B cell (primary cell): ENCODE measurements around the gene SLC52A3. TPM values are rescaled to one million over a fixed set of nuclear protein-coding genes. Genes with fewer than 3 reads are reported as not detected.

Experiments
- ATAC-seq: fragments of 200-7000 bp; cut with Tn5 transposase; one replicate; pipeline ENCODE4 v1.10.0; 2021; ENCODE audit warnings: low read depth, mild to moderate bottlenecking, moderate number of reproducible peaks, moderate library complexity
- CTCF ChIA-PET: fragments of 350-600 bp; sonication (Branson Sonifier 250); formaldehyde crosslinking; loops from one replicate; lab custom pipeline; 2021; ENCODE audit warnings: antibody characterized with exemption, inconsistent platforms; lab: Charles Lee
- POLR2A ChIA-PET: fragments of 350-600 bp; sonication (Branson Sonifier 250); formaldehyde crosslinking; loops from one replicate; lab custom pipeline; 2021; ENCODE audit warnings: antibody characterized with exemption; lab: Charles Lee
- DNase-seq: peaks from one replicate; pipeline ENCODE4 v3.0.0; 2013
- H2AFZ ChIP-seq: 2 replicates; pipeline ENCODE4 v1.6.1; 2012; ENCODE audit warnings: mild to moderate bottlenecking, low read depth, low read length; ENCODE audit not compliant: insufficient read depth, poor library complexity, severe bottlenecking
- H3K27ac ChIP-seq, 2 donors: 1 replicate in 1 of 2; 2 replicates in 1 of 2; pipeline ENCODE4 v1.5.1; 2012 to 2013; ENCODE audit warnings: low read length in 2 of 2, mild to moderate bottlenecking in 2 of 2, moderate library complexity in 1 of 2
- H3K27me3 ChIP-seq, 4 experiments: fragments of 200-600 bp in 1 of 4; sonication (generic) in 1 of 4; replicated peaks in 1 of 4; 1 replicate in 2 of 4; 2 replicates in 2 of 4; pipeline versions ENCODE4 v1.6.1 to v1.7.0; 2013 to 2016; ENCODE audit warnings: low read length in 3 of 4, mild to moderate bottlenecking in 2 of 4, mixed read lengths in 1 of 4, moderate library complexity in 1 of 4; ENCODE audit not compliant: insufficient read depth in 4 of 4, control insufficient read depth in 3 of 4; ENCODE audit errors: control extremely low read depth in 1 of 4
- H3K36me3 ChIP-seq, 2 experiments: replicated peaks in 1 of 2; 1 replicate in 1 of 2; 2 replicates in 1 of 2; pipeline versions ENCODE4 v1.6.1 to v1.7.1; 2013; ENCODE audit warnings: low read length in 1 of 2; ENCODE audit not compliant: insufficient read depth in 2 of 2, control insufficient read depth in 1 of 2; ENCODE audit errors: control extremely low read depth in 1 of 2, extremely low read depth in 1 of 2
- H3K4me1 ChIP-seq, 2 donors: fragments of 200-600 bp in 1 of 2; sonication (generic) in 1 of 2; 1 replicate in 1 of 2; 2 replicates in 1 of 2; pipeline versions ENCODE4 v1.5.1 to v1.6.1; 2013 to 2017; ENCODE audit warnings: low read length in 2 of 2; ENCODE audit not compliant: control insufficient read depth in 2 of 2, insufficient read depth in 2 of 2
- H3K4me2 ChIP-seq: replicated peaks from 2 replicates; pipeline ENCODE3; 2012; ENCODE audit warnings: mild to moderate bottlenecking, low read depth, low read length; ENCODE audit not compliant: poor library complexity, severe bottlenecking
- H3K4me3 ChIP-seq, 5 experiments: fragments of 200-600 bp in 1 of 5; sonication (generic) in 1 of 5; 1 replicate in 3 of 5; 2 replicates in 2 of 5; pipeline versions ENCODE4 v1.5.1 to v1.7.0; 2011 to 2016; ENCODE audit warnings: low read length in 4 of 5, mild to moderate bottlenecking in 4 of 5, low read depth in 2 of 5, control low read depth in 1 of 5, moderate library complexity in 1 of 5; ENCODE audit not compliant: insufficient read depth in 1 of 5; ENCODE audit errors: control extremely low read depth in 1 of 5, extremely low read depth in 1 of 5
- H3K79me2 ChIP-seq: fragments of 200-600 bp; sonication (generic); one replicate; pipeline ENCODE4 v1.6.0; 2016; ENCODE audit warnings: low read length; ENCODE audit not compliant: control insufficient read depth, insufficient read depth
- H3K9ac ChIP-seq: fragments of 200-600 bp; sonication (generic); 2 replicates; pipeline ENCODE4 v1.6.1; 2017; ENCODE audit warnings: mild to moderate bottlenecking, low read length, moderate library complexity
- H3K9me3 ChIP-seq, 3 donors: one replicate each; pipeline versions ENCODE4 v1.6.1 to v1.7.1; 2013; ENCODE audit warnings: low read length in 2 of 3; ENCODE audit not compliant: control insufficient read depth in 2 of 3, insufficient read depth in 1 of 3; ENCODE audit errors: control extremely low read depth in 1 of 3
- H4K20me1 ChIP-seq: 2 replicates; pipeline ENCODE4 v1.6.0; 2012; ENCODE audit warnings: mild to moderate bottlenecking, low read length; ENCODE audit not compliant: insufficient read depth, control insufficient read depth, poor library complexity, severe bottlenecking
- H3K27ac Mint-ChIP-seq: one replicate; pipeline ENCODE4 v1.8.0; 2021; ENCODE audit warnings: mixed read lengths
- H3K27me3 Mint-ChIP-seq: one replicate; pipeline ENCODE4 v1.8.0; 2021; ENCODE audit warnings: mixed read lengths
- H3K4me1 Mint-ChIP-seq: one replicate; pipeline ENCODE4 v1.8.0; 2021; ENCODE audit warnings: mixed read lengths
- H3K4me3 Mint-ChIP-seq: one replicate; pipeline ENCODE4 v1.8.0; 2021; ENCODE audit warnings: mixed read lengths
- H3K9me3 Mint-ChIP-seq: one replicate; pipeline ENCODE4 v1.8.0; 2022; ENCODE audit warnings: mixed read lengths; ENCODE audit not compliant: insufficient read depth
- CTCF ChIP-seq: fragments of 200-600 bp; IDR thresholded peaks from one replicate; pipeline ENCODE4 v1.8.0; 2022; ENCODE audit warnings: antibody characterized with exemption, mild to moderate bottlenecking
- EZH2 ChIP-seq: IDR thresholded peaks from 2 replicates; pipeline ENCODE4 v1.6.1; 2012; ENCODE audit warnings: borderline replicate concordance, low read depth, mild to moderate bottlenecking, moderate library complexity, low read length; ENCODE audit not compliant: insufficient read depth, poor library complexity, severe bottlenecking
- whole genome bisulfite sequencing: methylation state at CpG from one replicate; pipeline ENCODE4 v1.1.5; 2013; ENCODE audit warnings: missing lambda C conversion rate; ENCODE audit not compliant: insufficient coverage; 5-methylcytosine and 5-hydroxymethylcytosine counted together
- intact Hi-C: fragments of 100-400 bp; cut with micrococcal nuclease; formaldehyde crosslinking; loops from one replicate; pipeline ENCODE4 v1.10.0; 2022
- polyA plus RNA-seq: library from polyadenylated mRNA; depleted of rRNA; stranded (reverse); fragments of >200 nt; gene quantifications from 2 replicates; pipeline ENCODE4 v1.2.3, GENCODE V29; 2012
- total RNA-seq, 2 donors: library from RNA; stranded (reverse); fragments of 120-200 nt in 1 of 2; gene quantifications; 1 replicate in 1 of 2; 2 replicates in 1 of 2; pipeline versions ENCODE4 v1.2.3 to v1.2.4, GENCODE V29; 2013 to 2022

Gene SLC52A3
- total and polyA plus RNA-seq, 2 donors (not counting 1 experiment from before 2014, with no cell fraction given): not detected

GRCh38 chr20:742156-742555, 26.1 kb downstream of the SLC52A3 start:
- ATAC-seq (no peak), DNase-seq (no peak)
- Histone ChIP-seq H3K9ac (no peak overlapping the region), H3K9me3 (peaks cover 1 to 18% (median 10%) of the 10 kb centered on the region in 3 donors), H3K4me1 (no peaks in the 10 kb centered on the region), H4K20me1 (no peaks in the 10 kb centered on the region), H3K27me3 (peaks cover 0 to 3% (median 0%) of the 10 kb centered on the region in 4 experiments), H3K36me3 (no peaks in the 10 kb centered on the region), H3K4me3 (no peak overlapping the region), H3K4me2 (no peak overlapping the region), H3K79me2 (no peaks in the 10 kb centered on the region), H3K27ac (no peak overlapping the region), H2AFZ (no peak overlapping the region)
- POLR2A ChIA-PET: no interaction called here
- intact Hi-C loops: no loop called here
- Mint-ChIP-seq H3K4me3 (no peak overlapping the region), H3K4me1 (no peaks in the 10 kb centered on the region), H3K27me3 (peaks cover 15% of the 10 kb centered on the region), H3K27ac (no peak overlapping the region), H3K9me3 (peaks cover 7% of the 10 kb centered on the region)
- CTCF ChIA-PET: interaction anchor here (1.1 kb wide), 1 partner anchor 179 kb away, joined by 3 read pairs; no protein-coding TSS in a partner anchor
- TF ChIP-seq EZH2: no peak
- no peak for TF ChIP-seq CTCF
- 82% methylated on average over 1 of the region's 2 CpGs for WGBS

- Mint-ChIP-seq H3K9me3 (peaks cover 7% of the 10 kb centered on the region), H3K4me3 (no peak overlapping the region), H3K4me1 (no peaks in the 10 kb centered on the region), H3K27me3 (peaks cover 15% of the 10 kb centered on the region), H3K27ac (no peak overlapping the region)
- ATAC-seq (no peak), DNase-seq (no peak)
- 60% methylated on average over 3 of the region's 6 CpGs for WGBS
- ChIA-PET POLR2A (no interaction called here), CTCF (interaction anchor here (1.1 kb wide), 1 partner anchor 179 kb away, joined by 3 read pairs; no protein-coding TSS in a partner anchor)
- Histone ChIP-seq H3K27me3 (peaks cover 0 to 3% (median 0%) of the 10 kb centered on the region in 4 experiments), H2AFZ (no peak overlapping the region), H3K9me3 (peaks cover 1 to 17% (median 10%) of the 10 kb centered on the region in 3 donors), H3K4me1 (no peaks in the 10 kb centered on the region), H3K79me2 (no peaks in the 10 kb centered on the region), H3K9ac (no peak overlapping the region), H3K4me3 (no peak overlapping the region), H3K4me2 (no peak overlapping the region), H3K27ac (no peak overlapping the region), H4K20me1 (no peaks in the 10 kb centered on the region), H3K36me3 (no peaks in the 10 kb centered on the region)
- TF ChIP-seq CTCF: no peak
- no peak for TF ChIP-seq EZH2
- intact Hi-C loops: no loop called here
Measured at GRCh38 chr20:741620-742019, 26.7 kb downstream of the SLC52A3 start.
